NCI-H187 (cell line): Measurements from ENCODE around the gene MLH1.

Experiments used
- DNase-seq, 2 experiments: peaks; one replicate each; lab custom pipeline; 2025; lab: John Stamatoyannopoulos, UW

MLH1 gene

GRCh38 chr3:37094636-37095035 lies 101.3 kb downstream of the MLH1 start:
- DNase-seq = no peak

- no peak for DNase-seq
These were observed 103.0 kb downstream of the MLH1 start for GRCh38 chr3:37096288-37096687.

DNA sequence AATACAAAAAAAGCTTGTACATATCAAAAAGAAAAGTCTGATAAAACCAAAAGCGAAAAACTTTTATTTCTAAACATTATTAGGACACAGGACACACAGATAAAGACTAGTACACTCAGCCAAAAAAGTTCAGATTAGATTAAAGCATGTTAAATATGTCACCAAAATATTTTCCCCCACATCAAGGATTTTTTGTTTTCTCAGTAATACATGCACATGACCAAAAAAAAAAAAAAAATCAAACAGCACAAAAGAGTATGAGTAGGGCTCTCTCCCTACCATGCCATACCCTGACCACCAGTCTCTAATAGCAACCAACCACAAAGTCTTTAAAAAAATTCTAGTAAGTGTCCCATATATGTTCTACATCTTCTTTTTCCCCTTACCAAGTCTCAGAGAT lies 103.7 kb downstream of the MLH1 start:
- DNase-seq = no peak

DNA sequence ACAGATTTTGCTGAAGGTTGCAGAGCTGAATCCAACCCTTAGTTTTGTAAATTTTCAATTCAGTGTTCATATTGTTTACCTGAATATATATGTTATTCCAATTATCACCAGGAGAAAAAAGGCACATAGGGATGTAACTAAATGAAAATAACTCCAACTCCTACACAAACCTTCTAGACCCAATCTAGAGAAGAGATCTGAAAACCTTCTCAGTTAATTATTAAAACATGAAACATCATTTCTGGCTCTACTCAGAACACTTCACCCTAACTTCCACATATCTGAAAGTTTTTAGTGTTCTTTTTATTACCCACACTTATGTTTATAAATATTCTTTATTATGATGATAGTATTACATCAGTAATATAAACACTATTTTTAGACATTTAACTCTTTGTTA lies 104.5 kb downstream of the MLH1 start:
- DNase-seq = no peak

GRCh38 chr3:37098884-37099283 lies 105.6 kb downstream of the MLH1 start:
- DNase-seq = no peak

- no peak for DNase-seq
These were observed 106.2 kb downstream of the MLH1 start for GRCh38 chr3:37099469-37099868.

DNA sequence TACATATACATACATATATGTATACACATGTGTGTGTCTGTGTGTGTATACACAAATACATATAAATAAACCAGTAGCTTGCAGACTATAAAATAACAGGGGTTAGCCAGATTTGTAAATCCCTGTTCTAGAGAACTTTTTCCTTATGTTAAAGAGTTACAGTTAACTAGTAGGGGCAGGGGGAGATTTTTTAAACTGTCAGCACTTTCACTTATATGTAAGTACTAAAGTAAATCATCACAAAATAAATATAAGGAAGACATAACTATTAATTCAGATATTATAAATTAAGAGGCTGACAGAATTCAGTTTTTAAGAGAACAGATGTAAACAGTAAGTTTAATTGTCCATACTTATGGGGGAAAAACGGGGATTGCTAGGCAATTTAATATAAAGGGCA lies 107.1 kb downstream of the MLH1 start:
- no peak for DNase-seq
